Coronary artery (tissue), 2 donors: ENCODE results near the gene PEPD.
A peak's percentile ranks its signal among the peaks of the same experiment; 100 is the strongest.

Experiments used
- DNase-seq: peaks from one replicate; pipeline ENCODE4 v3.0.0-alpha.2; 2017; ENCODE audit warnings: low spot score
- H3K27ac ChIP-seq, 2 donors: fragments of 200-600 bp; sonication (generic); one replicate each; pipeline ENCODE4 v1.5.1; 2016 to 2019
- H3K4me3 ChIP-seq: fragments of 200-600 bp; sonication (generic); 2 replicates; pipeline ENCODE4 v1.5.1; 2016; ENCODE audit warnings: mild to moderate bottlenecking, moderate library complexity
- CTCF ChIP-seq: fragments of 200-600 bp; sonication (generic); IDR thresholded peaks from one replicate; pipeline ENCODE4 v1.5.1; 2019; ENCODE audit warnings: antibody characterized with exemption

PEPD gene

GRCh38 chr19:33476151-33476707, 45.4 kb downstream of the PEPD start:
- peak; percentile 58 for DNase-seq
- no peak for TF ChIP-seq CTCF
- Histone ChIP-seq H3K4me3 (no peak overlapping the region), H3K27ac (no peak overlapping the region)

GRCh38 chr19:33473653-33474305, 47.8 kb downstream of the PEPD start:
- Histone ChIP-seq H3K27ac (no peak overlapping the region), H3K4me3 (no peak overlapping the region)
- no peak for TF ChIP-seq CTCF
- DNase-seq: no peak

GRCh38 chr19:33472691-33473652, 48.6 kb downstream of the PEPD start:
- TF ChIP-seq CTCF: no peak
- no peak overlapping the region for H3K27ac ChIP-seq
- no peak overlapping the region for H3K4me3 ChIP-seq
- DNase-seq: no peak

- DNase-seq: no peak
- TF ChIP-seq CTCF: no peak
Measured at GRCh38 chr19:33472226-33472625, 49.4 kb downstream of the PEPD start.

GRCh38 chr19:33471111-33471996, 50.2 kb downstream of the PEPD start:
- no peak for TF ChIP-seq CTCF
- DNase-seq: peak; percentile 67
- Histone ChIP-seq H3K27ac (no peak overlapping the region), H3K4me3 (no peak overlapping the region)

More at GRCh38 chr19:33472226-33472625, 49.4 kb downstream of the PEPD start:
- H3K4me3 ChIP-seq: no peak overlapping the region
- no peak overlapping the region for H3K27ac ChIP-seq

- no peak for DNase-seq
- TF ChIP-seq CTCF: no peak
Measured at GRCh38 chr19:33470686-33471085, 50.9 kb downstream of the PEPD start.

More at GRCh38 chr19:33470686-33471085, 50.9 kb downstream of the PEPD start:
- Histone ChIP-seq H3K4me3 (no peak overlapping the region), H3K27ac (no peak overlapping the region)
